NCI-H128 (cell line): ENCODE measurements around the gene CAPN12.
"Not testable (repeated sequence)": the region's sequence is repeated elsewhere in the genome, so short reads cannot be mapped to it uniquely, and the experiment has no call there.

Experiments used
- DNase-seq: peaks from one replicate; lab custom pipeline; 2025; ENCODE audit not compliant: unreplicated experiment; lab: John Stamatoyannopoulos, UW

Gene CAPN12, protein sequence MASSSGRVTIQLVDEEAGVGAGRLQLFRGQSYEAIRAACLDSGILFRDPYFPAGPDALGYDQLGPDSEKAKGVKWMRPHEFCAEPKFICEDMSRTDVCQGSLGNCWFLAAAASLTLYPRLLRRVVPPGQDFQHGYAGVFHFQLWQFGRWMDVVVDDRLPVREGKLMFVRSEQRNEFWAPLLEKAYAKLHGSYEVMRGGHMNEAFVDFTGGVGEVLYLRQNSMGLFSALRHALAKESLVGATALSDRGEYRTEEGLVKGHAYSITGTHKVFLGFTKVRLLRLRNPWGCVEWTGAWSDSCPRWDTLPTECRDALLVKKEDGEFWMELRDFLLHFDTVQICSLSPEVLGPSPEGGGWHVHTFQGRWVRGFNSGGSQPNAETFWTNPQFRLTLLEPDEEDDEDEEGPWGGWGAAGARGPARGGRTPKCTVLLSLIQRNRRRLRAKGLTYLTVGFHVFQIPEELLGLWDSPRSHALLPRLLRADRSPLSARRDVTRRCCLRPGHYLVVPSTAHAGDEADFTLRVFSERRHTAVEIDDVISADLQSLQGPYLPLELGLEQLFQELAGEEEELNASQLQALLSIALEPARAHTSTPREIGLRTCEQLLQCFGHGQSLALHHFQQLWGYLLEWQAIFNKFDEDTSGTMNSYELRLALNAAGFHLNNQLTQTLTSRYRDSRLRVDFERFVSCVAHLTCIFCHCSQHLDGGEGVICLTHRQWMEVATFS

GRCh38 chr19:38744298-38744681 lies at the start of gene CAPN12:
TSS of gene CAPN12 (minus strand) at chr19:38744474. CDS start at chr19:38744165, 309 bp downstream.
- no peak for DNase-seq

GRCh38 chr19:38793671-38794070 lies 49.4 kb upstream of the CAPN12 start:
- no peak for DNase-seq

DNA sequence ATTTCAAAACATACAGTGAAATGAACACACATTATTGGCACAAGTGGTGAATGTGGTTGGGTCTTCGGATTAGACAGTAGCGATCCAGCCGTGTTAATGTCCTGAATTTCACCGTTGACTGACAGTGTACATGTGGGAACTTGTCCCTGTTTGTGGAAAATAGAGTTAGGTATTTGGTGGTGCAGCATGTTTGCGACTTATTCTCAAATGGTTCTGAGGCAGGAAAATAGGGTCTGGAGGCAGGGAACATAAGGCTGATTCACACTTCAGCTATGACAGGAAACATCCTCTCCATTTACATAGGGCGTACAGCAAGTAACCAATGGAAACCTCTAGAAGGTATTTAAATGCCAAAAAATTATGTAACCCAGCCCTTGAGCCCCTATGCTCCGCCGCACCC lies 48.9 kb upstream of the CAPN12 start:
- DNase-seq = no peak

- DNase-seq = no peak
These were observed 48.2 kb upstream of the CAPN12 start for GRCh38 chr19:38792250-38793111.

DNA sequence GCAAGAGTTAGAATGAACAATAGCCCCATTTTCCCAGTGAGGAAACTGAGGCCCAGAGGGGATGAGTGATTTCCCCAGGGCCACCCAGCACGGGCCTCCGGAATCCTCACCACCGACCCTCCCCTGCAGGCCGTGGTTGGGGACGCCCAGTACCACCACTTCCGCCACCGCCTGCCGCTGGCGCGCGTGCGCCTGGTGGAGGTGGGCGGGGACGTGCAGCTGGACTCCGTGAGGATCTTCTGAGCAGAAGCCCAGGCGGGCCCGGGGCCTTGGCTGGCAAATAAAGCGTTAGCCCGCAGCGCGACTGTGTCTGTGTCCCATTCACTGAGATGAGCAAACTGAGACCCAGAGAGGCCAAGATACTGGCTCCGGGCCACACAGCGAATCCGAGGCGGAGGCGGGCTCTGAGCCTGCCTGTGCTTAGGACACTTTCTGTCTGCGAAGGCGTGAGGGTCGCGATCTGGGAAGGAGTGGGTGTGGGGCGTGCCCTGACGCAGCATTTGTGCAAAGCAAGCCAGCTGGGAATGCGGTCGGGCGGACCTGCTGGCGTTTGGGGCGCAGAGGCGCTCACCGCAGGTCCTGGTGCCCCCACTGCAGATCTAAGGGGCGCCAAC lies 47.3 kb upstream of the CAPN12 start:
- not testable (repeated sequence) for DNase-seq

GRCh38 chr19:38790507-38791403 lies 46.5 kb upstream of the CAPN12 start:
- DNase-seq = not testable (repeated sequence)

- no peak for DNase-seq
These were observed 44.4 kb upstream of the CAPN12 start, which contains the start of gene LGALS7B for GRCh38 chr19:38788478-38789243. TSS of gene LGALS7B (plus strand) at chr19:38789200. CDS start at chr19:38789227, 27 bp downstream.

- DNase-seq = no peak
These were observed 42.4 kb upstream of the CAPN12 start for GRCh38 chr19:38786572-38787265.

DNA sequence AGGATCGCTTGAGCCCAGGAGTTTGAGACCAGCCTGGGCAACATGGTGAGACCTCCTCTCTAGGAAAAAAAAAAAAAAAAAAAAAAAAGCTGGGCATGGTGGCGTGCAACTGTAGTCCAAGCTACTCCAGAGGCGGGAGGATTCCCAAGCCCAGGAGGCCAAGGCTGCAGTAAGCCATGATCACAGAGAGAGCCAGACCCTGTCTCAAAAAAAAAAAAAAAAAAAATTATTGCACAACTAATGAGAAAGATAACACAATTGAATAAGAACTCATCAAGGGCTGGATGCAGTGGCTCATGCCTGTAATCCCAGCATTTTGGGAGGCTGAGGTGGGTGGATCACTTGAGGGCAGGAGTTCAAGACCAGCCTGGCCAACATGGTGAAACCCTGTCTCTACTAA lies 41.8 kb upstream of the CAPN12 start:
- not testable (repeated sequence) for DNase-seq

GRCh38 chr19:38785187-38785699 lies 41.0 kb upstream of the CAPN12 start:
- no peak for DNase-seq

DNA sequence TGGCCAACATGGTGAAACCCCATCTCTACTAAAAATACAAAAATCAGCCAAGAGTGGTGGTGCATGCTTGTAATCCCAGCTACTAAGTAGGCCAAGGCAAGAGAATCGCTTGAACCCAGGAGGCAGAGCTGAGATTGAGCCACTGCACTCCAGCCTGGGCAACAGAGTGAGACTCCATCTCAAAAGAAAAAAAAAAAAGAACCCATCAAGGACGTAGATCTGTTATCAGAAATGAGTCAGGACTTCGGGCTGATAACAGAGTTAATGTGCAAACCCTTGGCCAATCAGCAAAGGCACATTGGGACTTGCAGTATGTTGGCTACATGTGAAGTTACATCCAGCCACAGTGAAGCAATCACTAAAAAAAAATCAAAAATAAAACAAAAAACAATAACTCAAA lies 40.0 kb upstream of the CAPN12 start:
- DNase-seq = no peak

DNA sequence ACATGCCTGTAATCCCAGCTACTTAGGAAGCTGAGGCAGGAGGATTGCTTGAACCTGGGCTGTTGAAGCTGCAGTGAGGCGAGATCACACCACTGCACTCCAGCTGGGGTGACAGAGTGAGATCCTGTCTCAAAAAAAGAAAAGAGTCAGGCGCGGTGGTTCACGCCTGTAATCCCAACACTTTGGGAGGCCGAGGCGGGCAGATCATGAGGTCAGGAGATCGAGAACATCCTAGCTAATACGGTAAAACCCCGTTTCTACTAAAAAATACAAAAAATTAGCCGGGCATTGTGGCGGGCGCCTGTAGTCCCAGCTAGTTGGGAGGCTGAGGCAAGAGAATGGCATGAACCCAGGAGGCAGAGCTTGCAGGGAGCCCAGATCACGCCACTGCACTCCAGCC lies 37.9 kb upstream of the CAPN12 start:
- not testable (repeated sequence) for DNase-seq

GRCh38 chr19:38781058-38781457 lies 36.8 kb upstream of the CAPN12 start:
- DNase-seq = no peak

DNA sequence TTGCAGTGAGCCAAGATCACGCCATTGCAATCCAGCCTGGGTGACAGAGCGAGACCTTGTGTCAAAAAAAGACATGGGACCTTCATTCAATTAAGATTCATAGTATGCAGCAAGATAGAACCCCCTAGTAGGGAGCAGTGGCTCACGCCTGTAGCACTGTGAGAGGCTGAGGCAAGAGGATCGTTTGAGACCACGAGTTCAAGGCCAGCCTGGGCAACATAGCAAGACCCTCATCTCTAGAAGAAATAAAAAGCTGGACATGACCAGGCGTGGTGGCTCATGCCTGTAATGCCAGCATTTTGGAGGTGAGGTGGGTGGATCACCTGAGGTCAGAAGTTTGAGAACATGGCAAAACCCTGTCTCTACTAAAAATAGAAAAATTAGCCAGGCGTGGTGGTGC lies 36.2 kb upstream of the CAPN12 start:
- DNase-seq = no peak

DNA sequence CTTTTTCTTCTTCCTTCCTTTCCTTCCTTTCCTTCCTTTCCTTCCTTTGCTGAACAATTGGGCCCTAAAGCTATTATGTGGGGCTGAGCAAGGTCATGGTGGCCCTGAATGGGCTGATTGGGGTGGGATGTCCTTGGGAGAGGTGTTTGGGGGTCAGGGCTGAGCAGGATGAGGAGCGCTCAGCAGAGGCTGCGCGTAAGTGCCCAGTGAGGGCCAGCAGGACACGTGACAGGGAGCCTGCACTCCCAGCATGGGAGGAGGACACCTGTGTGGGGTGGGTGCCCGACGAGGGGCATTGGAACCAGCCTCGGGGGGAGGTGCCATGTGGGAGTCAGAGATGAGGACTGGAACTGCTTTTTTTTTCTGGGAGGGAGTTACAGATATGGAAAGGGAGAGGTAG lies 34.5 kb upstream of the CAPN12 start:
- DNase-seq = no peak

DNA sequence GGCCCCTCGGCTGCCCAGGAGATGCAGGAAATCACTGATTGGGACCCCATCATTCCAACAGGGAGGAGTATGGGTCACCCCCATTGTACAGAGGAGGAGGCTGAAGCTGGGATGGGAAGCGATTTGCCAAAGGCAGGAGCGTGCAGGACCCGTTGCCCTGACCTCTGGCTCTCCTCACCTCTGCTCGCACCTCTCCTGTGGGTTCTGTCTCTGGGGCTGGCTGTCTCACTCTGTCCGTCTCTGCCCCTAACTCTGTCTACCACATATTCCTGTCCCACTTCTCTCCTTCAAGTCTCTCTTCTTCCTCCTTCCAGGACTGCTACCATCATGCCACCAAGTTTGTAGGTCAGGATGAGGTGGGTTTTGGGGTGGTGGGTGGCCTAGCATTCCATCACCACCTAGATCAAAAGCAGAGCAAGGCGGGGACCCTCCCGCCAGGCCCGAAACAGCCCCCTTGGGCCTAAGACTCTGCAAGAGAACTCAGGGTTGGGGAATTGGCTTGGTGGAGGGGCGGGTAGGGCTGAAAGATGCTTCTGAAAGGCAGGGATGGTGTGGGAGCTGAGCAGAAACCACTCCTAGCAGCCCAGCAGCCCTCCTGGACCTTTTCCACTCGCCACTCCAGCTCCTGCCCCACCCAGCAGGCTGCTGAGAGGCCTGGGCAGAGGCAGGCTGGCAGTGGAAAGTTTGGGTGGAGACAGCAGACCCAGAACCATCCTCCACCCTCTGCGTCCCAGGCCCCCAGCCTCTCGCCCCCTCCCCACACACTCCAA lies 30.1 kb upstream of the CAPN12 start:
- no peak for DNase-seq

DNA sequence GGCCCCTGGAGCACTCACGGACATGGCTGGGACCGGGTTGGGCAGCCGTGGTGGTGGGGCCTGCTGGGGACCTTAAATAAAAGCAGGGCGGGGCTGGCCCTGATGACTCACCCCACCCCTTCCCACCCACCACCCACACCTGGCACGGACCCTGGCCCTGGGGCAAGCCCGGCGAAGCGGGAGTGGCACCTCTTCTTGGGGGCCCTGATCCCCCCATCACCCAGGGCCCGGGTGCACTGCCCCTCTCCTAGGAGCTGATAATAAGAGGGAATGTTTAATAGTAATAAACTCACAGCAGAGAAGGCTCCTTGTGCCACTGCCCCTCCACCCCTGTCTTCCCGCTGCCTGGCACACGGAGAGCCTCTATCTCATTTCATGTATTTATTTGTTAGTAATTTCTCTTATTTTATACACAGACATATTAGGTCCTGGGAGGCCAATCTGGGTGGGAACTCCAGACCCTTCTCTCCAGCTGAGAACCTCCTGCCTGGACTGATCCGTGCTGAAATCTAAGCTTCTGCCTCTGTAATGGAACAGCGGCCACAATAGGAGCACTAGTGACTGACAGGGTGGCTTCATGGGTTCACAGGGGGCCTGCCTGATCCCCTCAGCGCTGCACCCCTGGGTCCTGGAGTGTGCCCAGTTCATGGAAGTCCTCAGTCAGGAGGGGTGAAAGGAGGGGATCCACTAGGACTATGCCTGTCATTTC lies 29.3 kb upstream of the CAPN12 start, which contains the start of gene LGALS7:
Gene LGALS7, minus strand, starts transcription at position 49 of the 709 bp plus-strand sequence. Its CDS starts 25 bp downstream, at position 24.
- no peak for DNase-seq
